Loucy (cell line): ENCODE measurements around the gene FOXP1.
"Not testable (repeated sequence)": the region's sequence is repeated elsewhere in the genome, so short reads cannot be mapped to it uniquely, and the experiment has no call there.

Experiments used
- H2AFZ ChIP-seq: fragments of 200-600 bp; sonication (generic); 2 replicates; pipeline ENCODE4 v1.6.0; 2016; ENCODE audit warnings: antibody characterized with exemption, mild to moderate bottlenecking, low read length, moderate library complexity
- H3F3A ChIP-seq: fragments of 200-600 bp; 2 replicates; pipeline ENCODE4 v1.6.0; 2016; ENCODE audit warnings: antibody characterized with exemption, low read depth, mild to moderate bottlenecking
- H3K27me3 ChIP-seq: fragments of 200-600 bp; sonication (generic); 2 replicates; pipeline ENCODE4 v1.6.1; 2014; ENCODE audit warnings: low read length, mild to moderate bottlenecking; ENCODE audit not compliant: insufficient read depth, poor library complexity, severe bottlenecking
- H3K36me3 ChIP-seq: fragments of 200-600 bp; sonication (generic); 2 replicates; pipeline ENCODE4 v1.6.1; 2016; ENCODE audit warnings: low read length; ENCODE audit not compliant: insufficient read depth
- H3K4me1 ChIP-seq: fragments of 200-600 bp; sonication (generic); 2 replicates; pipeline ENCODE4 v1.5.1; 2014; ENCODE audit warnings: low read length, mild to moderate bottlenecking; ENCODE audit not compliant: insufficient read depth, poor library complexity, severe bottlenecking
- H3K4me2 ChIP-seq: fragments of 200-600 bp; sonication (generic); 2 replicates; pipeline ENCODE4 v1.6.0; 2014; ENCODE audit warnings: antibody characterized with exemption, low read length, low read depth, mild to moderate bottlenecking; ENCODE audit not compliant: poor library complexity, severe bottlenecking
- H3K4me3 ChIP-seq: fragments of 200-600 bp; sonication (generic); 2 replicates; pipeline ENCODE4 v1.5.1; 2014; ENCODE audit warnings: low read length, mild to moderate bottlenecking, mixed read lengths; ENCODE audit not compliant: poor library complexity, severe bottlenecking
- H3K79me2 ChIP-seq: fragments of 200-600 bp; sonication (generic); 2 replicates; pipeline ENCODE4 v1.6.1; 2014; ENCODE audit warnings: low read length; ENCODE audit not compliant: insufficient read depth
- H3K9ac ChIP-seq: fragments of 200-600 bp; sonication (generic); 2 replicates; pipeline ENCODE4 v1.6.0; 2014; ENCODE audit warnings: mild to moderate bottlenecking, low read depth, low read length, moderate library complexity; ENCODE audit not compliant: poor library complexity, severe bottlenecking
- H3K9me2 ChIP-seq: fragments of 200-600 bp; sonication (generic); replicated peaks from 2 replicates; pipeline ENCODE4 v1.6.1; 2016; ENCODE audit warnings: low read depth, low read length, mixed read lengths
- H3K9me3 ChIP-seq: fragments of 200-600 bp; sonication (generic); 2 replicates; pipeline ENCODE4 v1.6.1; 2014; ENCODE audit warnings: mild to moderate bottlenecking, antibody characterized with exemption, low read length, low read depth; ENCODE audit not compliant: insufficient read depth
- H4K20me1 ChIP-seq: fragments of 200-600 bp; sonication (generic); 2 replicates; pipeline ENCODE4 v1.6.0; 2014; ENCODE audit warnings: antibody characterized with exemption, low read length, mild to moderate bottlenecking; ENCODE audit not compliant: insufficient read depth, poor library complexity, severe bottlenecking
- CTCF ChIP-seq: fragments of 200-600 bp; sonication (generic); conservative IDR thresholded peaks from 2 replicates; pipeline ENCODE4 v1.5.1; 2014; ENCODE audit warnings: mild to moderate bottlenecking, antibody characterized with exemption, low read length
- EZH2phosphoT487 ChIP-seq: fragments of 200-600 bp; IDR thresholded peaks from 2 replicates; pipeline ENCODE4 v1.6.1; 2018; ENCODE audit warnings: antibody characterized with exemption, mild to moderate bottlenecking, moderate library complexity, borderline replicate concordance

FOXP1 gene

DNA sequence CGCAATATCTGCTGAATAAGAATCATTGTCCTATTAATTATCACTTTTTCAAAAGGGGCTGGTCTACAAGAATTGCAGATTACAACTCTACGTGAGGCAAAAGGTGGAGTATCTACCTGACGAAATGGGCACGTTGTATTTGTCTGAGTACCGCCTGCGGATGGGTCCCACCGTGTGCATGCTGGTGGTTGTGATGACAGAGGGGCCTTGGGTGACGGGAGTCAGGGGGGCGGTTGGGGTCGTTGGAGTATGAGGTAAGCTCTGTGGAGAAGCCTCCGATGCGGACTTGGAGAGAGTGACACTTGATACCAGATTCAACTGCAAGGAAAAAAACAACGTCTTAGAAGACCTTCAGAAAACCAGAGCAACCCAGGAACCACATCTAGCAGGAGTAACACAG lies 605.8 kb downstream of the FOXP1 start:
- Histone ChIP-seq H3K9me2 (no peaks in the 10 kb centered on the region), H3K79me2 (peaks cover 3% of the 10 kb centered on the region; the same call in 1 of the 2 replicates), H3F3A (no peaks in the 10 kb centered on the region), H3K4me2 (no peak overlapping the region), H3K4me3 (no peak overlapping the region), H3K36me3 (peaks cover 69% of the 10 kb centered on the region), H3K9ac (no peak overlapping the region), H4K20me1 (no peaks in the 10 kb centered on the region), H3K9me3 (no peaks in the 10 kb centered on the region), H3K4me1 (peaks cover 7% of the 10 kb centered on the region), H2AFZ (no peak overlapping the region), H3K27me3 (no peaks in the 10 kb centered on the region)
- TF ChIP-seq EZH2phosphoT487: no peak
- TF ChIP-seq CTCF: no peak

- not testable (repeated sequence) for H3F3A ChIP-seq, H3K9me2 ChIP-seq, H3K4me1 ChIP-seq, H2AFZ ChIP-seq, H3K9ac ChIP-seq, H4K20me1 ChIP-seq, H3K79me2 ChIP-seq, H3K9me3 ChIP-seq, H3K4me3 ChIP-seq, H3K4me2 ChIP-seq, H3K27me3 ChIP-seq
- H3K36me3 ChIP-seq: peaks cover 86% of the 10 kb centered on the region
Observed at GRCh38 chr3:70975981-70976380, 607.5 kb downstream of the FOXP1 start.

DNA sequence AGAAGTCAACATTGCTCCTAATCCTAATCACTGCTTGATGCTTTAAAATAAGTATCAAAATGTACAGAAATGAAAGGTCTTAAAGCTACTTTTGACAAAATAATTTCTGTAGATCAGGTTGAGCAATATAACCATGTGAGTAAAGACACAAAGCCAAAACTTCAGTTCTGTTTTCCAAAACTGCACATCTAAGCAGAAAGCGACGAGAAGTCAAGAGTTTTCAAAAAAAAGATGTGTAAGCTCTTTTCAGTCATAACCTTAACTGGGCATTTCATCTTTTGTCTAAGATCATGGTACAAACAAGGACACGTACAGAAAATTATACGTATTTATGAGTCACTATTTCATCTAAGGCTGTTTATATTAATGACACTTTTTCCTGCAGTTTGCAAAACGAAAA lies 608.8 kb downstream of the FOXP1 start:
- Histone ChIP-seq H3F3A (no peaks in the 10 kb centered on the region), H3K4me1 (no peaks in the 10 kb centered on the region), H3K4me2 (no peak overlapping the region), H3K79me2 (peaks cover 3% of the 10 kb centered on the region; the same call in 1 of the 2 replicates), H3K36me3 (peaks cover 93% of the 10 kb centered on the region), H3K27me3 (no peaks in the 10 kb centered on the region), H3K9me2 (no peaks in the 10 kb centered on the region), H3K9me3 (no peaks in the 10 kb centered on the region), H2AFZ (no peak overlapping the region), H4K20me1 (no peaks in the 10 kb centered on the region), H3K4me3 (no peak overlapping the region), H3K9ac (no peak overlapping the region)
- TF ChIP-seq EZH2phosphoT487 (no peak), CTCF (no peak)

DNA sequence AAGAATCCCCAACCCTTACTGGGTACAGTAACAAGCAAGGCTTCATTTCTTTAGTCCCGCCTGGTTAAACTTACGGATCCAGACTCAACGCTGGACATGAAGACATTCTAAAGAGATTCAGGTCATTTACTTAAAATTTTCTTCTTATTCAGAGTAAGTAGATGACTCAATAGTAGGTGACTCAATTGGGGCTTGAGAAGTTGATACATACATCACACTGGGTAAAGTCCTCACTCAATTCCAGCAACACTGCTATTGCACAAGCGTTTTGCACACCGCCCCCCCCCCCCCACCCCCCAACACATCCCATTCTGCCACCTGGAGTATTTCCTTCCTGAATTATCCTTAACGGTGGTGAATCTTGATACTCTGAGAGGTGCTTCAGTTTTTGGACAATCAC lies 610.0 kb downstream of the FOXP1 start:
- Histone ChIP-seq H3K79me2 (no peaks in the 10 kb centered on the region), H3K36me3 (peaks cover 97% of the 10 kb centered on the region), H3K4me3 (no peak overlapping the region), H2AFZ (no peak overlapping the region), H3K9me3 (no peaks in the 10 kb centered on the region), H3K4me1 (no peaks in the 10 kb centered on the region), H3K4me2 (no peak overlapping the region), H4K20me1 (no peaks in the 10 kb centered on the region), H3F3A (no peaks in the 10 kb centered on the region), H3K9ac (no peak overlapping the region), H3K9me2 (no peaks in the 10 kb centered on the region), H3K27me3 (no peaks in the 10 kb centered on the region)
- no peak for TF ChIP-seq CTCF
- TF ChIP-seq EZH2phosphoT487: no peak
